Omental fat pad (tissue), 4 donors: ENCODE results near the gene SRGAP3. TPM values are rescaled to one million over a fixed set of nuclear protein-coding genes. Genes with fewer than 3 reads are reported as not detected.
"Not testable (repeated sequence)": the region's sequence is repeated elsewhere in the genome, so short reads cannot be mapped to it uniquely, and the experiment has no call there.

ENCODE experiments used
- ATAC-seq: fragments of 150-250 bp; one replicate; pipeline ENCODE4 v1.9.1; 2016; ENCODE audit warnings: mild to moderate bottlenecking, moderate library complexity; ENCODE audit not compliant: low FRiP score
- DNase-seq: peaks from one replicate; pipeline ENCODE4 v3.0.0-alpha.2; 2019; ENCODE audit warnings: low spot score
- total RNA-seq, 4 donors: library from RNA; depleted of rRNA; stranded (reverse); fragments of >200 nt; gene quantifications; one replicate each; pipeline ENCODE4 v1.1.0, GENCODE V29; 2016
- TF ChIP-seq, protein P1 (sequence below), 3 donors: fragments of 450-650 bp; IDR thresholded peaks; one replicate each; pipeline ENCODE4 v1.5.1; 2016 to 2017; ENCODE audit warnings: antibody characterized with exemption in 3 of 3, mild to moderate bottlenecking in 3 of 3, moderate library complexity in 2 of 3

The SRGAP3 gene
- 1 to 10 TPM; 3.0 to 5.3 (median 3.6) TPM for total RNA-seq

DNA sequence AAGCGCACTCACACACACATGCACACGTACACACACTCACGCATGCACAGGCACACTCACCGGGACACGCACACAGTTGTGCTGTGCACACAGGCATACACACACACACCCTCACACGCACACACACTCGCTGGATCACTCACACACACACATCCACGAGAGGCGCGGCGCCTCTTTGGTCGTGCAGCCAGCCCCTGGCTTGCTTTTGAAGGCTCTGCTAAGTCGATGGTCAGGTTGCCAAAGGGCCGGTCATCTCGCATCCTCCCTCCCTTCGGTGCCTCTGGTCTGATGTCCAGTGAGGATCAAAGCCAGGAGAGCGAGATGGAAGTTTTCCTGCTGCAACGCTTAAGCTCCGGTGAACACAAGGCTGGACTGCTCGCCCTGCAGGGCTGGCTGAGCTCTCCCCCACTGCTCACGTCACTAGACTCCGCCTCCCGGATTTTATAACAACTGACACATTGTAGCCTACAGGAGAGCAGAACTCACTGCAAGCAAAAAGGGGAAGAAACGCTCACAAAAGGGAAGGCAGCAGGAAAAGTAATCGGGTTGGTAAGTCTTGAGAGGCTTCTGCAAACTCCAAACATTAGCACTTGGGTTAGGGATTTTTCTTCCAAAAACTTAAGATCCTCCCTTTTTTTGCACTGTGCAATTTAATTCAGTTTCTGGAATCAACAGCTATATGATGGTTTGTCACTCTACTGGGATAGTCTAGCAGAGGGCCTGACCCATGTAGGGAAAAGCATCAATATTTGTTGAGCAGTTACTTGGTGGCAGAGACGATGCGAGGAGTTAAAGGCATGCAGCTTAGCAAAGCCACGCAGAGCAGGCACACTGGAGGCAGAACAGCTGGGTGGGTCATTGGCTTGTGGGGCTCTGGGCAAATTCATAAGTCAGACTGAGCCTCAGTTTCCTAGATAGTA lies at the start of gene SRGAP3:
Gene SRGAP3 (minus strand): TSS at position 374 of the 920 bp plus-strand sequence. CDS start 695 bp downstream, outside the sequence.
- ATAC-seq = peak; percentile 98
- TF ChIP-seq, protein P1, sequence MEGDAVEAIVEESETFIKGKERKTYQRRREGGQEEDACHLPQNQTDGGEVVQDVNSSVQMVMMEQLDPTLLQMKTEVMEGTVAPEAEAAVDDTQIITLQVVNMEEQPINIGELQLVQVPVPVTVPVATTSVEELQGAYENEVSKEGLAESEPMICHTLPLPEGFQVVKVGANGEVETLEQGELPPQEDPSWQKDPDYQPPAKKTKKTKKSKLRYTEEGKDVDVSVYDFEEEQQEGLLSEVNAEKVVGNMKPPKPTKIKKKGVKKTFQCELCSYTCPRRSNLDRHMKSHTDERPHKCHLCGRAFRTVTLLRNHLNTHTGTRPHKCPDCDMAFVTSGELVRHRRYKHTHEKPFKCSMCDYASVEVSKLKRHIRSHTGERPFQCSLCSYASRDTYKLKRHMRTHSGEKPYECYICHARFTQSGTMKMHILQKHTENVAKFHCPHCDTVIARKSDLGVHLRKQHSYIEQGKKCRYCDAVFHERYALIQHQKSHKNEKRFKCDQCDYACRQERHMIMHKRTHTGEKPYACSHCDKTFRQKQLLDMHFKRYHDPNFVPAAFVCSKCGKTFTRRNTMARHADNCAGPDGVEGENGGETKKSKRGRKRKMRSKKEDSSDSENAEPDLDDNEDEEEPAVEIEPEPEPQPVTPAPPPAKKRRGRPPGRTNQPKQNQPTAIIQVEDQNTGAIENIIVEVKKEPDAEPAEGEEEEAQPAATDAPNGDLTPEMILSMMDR (IDR thresholded peaks at IDR 0.05) = no peak
- DNase-seq = peak; percentile 68

DNA sequence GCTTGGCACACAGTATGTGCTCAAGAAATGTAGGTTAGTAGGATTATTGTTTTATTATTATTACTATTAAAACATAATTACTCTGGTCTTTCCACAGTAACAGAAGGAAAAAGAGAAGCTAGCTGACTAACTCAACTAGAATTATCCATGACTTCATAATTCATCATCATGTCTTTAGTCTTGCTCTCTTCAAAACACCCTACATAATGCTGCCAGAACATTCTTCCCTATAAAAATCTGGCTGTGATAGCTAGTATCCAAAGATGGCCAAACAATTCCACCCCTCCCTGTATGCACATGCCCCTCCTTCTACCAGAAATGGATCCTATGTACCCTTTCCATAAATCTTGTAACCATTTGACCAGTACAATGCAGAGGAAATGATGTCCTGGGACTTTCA lies 48.8 kb upstream of the SRGAP3 start:
- no peak for DNase-seq
- TF ChIP-seq, protein P1 (IDR thresholded peaks at IDR 0.05) = no peak
- ATAC-seq = no peak

DNA sequence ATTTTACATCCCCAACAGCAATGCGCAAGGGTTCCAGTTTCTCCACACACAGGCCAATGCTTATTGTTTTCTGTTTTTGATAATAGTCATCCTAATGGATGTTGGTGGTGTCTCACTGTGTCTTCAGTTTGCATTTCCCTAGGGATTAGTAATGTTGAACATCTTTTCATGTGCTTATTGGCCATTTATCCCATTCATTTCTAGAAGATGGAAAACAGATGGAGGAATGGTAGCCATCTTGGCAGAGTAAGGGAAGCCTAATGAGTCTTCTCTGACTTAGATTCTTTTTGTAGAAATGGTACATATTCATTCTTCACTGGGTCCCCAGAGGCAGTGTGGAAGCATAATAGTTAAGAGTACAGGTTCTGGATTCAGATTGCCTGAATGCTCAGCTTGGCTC lies 46.8 kb upstream of the SRGAP3 start:
- DNase-seq (no peak), ATAC-seq (no peak)
- TF ChIP-seq, protein P1 (IDR thresholded peaks at IDR 0.05) = no peak

DNA sequence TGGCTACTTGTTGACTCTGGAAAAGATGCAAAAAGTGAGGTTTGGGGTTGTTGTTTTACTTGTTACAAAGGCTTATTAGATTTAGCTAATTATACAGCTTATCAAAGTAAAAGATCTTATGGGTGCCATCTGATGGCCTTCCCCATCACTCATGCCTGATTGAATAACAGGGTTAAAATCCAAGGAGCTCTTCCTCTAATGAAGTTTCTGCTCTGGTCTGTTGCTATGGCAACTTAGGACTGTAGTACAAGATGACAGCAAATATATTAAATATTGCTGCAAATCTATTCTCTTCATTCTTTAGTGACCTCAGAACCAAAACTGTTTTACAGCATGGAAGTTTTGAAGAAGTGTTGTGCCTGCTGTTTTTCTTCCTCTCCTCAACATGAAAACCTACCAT lies 45.6 kb upstream of the SRGAP3 start:
- DNase-seq (no peak), ATAC-seq (no peak)
- TF ChIP-seq, protein P1 (IDR thresholded peaks at IDR 0.05) = no peak

DNA sequence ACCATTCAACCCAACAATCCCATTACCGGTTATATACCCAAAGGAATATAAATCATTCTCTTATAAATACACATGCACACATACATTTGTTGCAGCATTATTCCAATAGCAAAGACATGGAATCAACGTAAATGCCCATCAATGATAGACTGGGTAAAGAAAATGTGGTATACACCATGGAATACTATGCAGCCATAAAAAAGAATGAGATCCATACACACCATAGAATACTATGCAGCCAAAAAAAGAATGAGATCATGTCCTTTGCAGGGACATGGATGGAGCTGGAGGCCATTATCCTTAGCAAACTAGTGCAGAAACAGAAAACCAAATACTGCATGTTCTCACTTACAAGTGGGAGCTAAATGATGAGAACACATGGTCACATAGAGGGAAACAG lies 44.5 kb upstream of the SRGAP3 start:
- not testable (repeated sequence) for ATAC-seq, DNase-seq

DNA sequence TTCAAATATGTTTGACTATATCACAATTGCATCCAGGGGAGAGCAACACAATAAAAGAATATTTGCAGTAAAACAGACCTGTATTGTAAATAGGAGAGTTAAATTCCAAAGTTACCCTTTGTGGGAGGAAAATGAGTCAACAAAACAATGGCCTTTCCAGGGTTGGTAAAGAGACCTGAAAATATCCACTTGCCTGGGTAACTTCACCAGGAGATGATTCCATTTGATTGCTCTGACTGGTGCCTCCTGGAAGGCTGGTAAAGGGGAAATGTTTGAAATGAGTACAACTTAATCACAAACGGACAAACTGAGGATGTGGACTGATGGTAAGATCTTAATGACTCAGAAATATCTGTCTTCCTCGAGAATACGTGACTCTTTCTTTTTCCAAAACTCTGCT lies 43.6 kb upstream of the SRGAP3 start:
- TF ChIP-seq, protein P1 (IDR thresholded peaks at IDR 0.05) = no peak
- ATAC-seq = no peak
- no peak for DNase-seq

DNA sequence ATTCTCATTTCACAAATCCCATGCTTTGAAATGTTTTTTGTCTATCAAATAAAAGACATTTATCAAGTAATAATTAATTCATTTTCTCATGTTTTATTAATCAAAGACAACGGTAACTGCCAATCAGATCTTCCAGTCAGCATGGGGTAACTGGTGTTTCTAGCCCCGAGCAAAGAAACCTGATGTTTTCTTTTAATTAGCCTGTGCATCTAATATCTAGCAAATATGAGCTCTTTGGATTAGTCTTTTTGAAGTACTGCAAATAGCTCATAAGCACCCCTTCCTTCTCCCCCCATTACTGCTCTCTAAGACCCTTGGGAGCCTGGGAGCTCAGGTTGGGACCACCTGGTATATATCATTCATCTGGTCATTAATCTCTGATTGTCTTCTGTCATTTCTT lies 43.1 kb upstream of the SRGAP3 start:
- DNase-seq = no peak
- no peak for ATAC-seq
- TF ChIP-seq, protein P1 (IDR thresholded peaks at IDR 0.05) = no peak
